Measurements from ENCODE around the gene GRIN2A.
A peak's percentile ranks its signal among the peaks of the same experiment; 100 is the strongest.

The GRIN2A gene

DNA sequence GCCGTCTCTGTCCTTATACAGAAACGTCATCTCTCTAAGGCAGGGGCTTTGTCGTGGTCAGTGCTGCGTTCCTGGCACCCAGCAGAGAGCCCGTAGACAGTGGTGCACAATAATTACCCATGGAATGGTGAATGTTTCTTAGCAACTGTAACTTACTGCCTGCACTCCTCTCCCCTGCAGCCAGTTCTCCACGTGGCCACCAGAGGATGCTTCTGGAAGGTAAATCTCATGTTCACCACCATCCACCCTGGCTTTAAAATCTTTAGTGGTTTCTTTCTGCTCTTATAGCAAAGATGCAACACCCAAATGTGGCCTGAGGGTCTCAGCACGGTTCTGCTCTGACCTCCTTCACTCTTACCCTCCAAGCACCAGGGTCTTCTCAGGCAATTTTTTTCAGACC is 150.8 kb downstream of the GRIN2A start:
- no peak for DNase-seq (ENCODE audit: low spot score)

GRCh38 chr16:10028644-10029043 is 153.6 kb downstream of the GRIN2A start:
- no peak for DNase-seq (ENCODE audit: low spot score)

DNA sequence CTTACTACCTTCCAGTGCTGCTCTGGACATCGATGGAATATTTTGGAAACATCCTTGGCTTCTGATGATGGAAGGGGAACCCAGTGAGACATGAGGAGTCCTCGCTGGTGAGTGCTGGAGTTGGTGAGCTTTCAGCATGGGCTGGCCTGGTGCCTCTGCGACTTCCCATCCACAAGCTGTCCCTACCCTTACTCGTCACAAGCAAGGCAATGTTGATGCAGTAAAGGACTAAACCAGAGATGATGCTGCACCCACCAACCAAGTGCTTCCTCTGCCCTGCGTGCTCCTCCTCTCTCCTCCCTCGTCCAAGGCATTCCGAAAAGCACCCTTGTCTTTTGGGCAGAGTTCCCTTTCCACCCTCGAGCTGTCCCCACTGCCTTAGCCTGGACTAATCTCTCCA is 154.7 kb downstream of the GRIN2A start:
- DNase-seq (ENCODE audit: low spot score) = no peak

DNA sequence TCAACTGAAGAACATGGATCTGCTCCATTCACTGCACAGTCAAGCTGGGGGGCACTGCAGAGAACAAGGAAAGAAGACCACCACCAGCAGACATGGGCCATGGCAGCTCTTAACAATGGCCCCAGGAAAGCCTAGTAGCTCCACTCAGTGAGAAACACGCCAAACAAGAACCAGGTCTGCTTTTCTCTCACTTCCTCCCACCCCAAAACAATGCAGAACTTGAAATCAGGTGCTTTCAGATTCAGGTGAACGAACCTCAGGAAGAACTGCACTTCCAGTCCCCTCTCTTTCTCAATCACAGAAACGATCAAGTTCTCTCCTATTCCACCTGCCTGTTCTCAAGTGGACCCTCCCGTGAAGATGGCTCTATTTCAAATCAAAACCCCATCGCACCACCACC is 155.6 kb downstream of the GRIN2A start:
- DNase-seq (ENCODE audit: low spot score) = no peak

GRCh38 chr16:10022098-10022497 is 160.1 kb downstream of the GRIN2A start:
- no peak for DNase-seq (ENCODE audit: low spot score)

DNA sequence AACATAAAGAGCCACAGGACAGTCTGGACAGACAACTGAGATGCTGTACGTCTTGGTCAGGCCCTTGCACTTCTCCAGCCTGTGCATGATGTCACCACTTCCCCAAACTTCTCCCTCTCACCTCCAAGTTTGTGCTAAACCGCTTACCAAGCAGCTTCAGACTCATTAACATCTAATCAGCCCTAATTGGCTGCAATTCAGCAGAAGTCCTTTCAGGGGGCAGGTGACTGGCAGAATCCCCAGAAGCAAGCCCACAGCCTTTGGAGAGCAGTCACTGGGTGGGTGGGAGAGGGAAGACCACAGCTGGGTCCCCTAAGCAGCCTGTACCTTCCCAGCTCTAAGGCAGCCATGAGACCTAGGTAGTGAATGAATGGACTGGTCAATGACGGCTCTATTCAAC is 161.4 kb downstream of the GRIN2A start:
- no peak for DNase-seq (ENCODE audit: low spot score)

- DNase-seq (ENCODE audit: low spot score) = no peak
These were observed 165.5 kb downstream of the GRIN2A start for GRCh38 chr16:10016752-10017151.

DNA sequence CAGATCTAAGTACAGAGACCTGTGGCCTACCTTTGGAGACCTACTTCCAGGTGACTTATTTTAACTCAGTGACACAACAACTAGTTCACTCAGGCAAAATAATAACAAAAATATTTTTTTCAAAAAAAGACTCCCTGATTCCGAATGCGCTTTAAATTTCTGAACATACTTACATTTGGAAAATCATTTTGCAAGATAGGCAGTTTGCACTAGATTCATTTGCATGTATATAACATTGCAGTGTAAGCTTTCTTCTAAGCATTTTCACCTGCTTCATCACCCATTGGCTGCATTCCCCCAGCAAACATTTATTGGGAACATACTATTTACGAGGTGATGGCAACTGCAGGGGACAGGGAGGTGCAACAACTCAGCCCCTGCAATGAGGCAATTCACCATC is 166.8 kb downstream of the GRIN2A start:
- no peak for DNase-seq (ENCODE audit: low spot score)

DNA sequence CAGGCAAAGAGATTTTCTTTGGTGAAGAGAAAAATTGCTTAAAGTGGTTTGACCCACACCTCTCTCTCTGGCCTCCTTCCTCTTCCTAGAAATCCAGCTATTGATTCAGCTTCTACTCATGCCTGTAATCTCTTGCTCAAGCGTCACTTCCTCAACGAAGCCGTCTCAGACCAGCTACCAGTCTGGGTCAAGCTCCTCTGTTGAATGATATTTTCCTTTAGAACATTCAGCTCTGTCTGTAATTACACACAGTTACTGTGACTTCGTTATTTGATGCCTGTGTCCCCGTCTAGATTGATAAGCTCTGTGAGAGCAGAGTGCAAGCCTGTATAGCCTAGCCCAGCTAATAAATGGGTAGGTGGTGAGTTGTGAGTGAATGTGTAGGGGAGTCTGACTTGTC is 168.5 kb downstream of the GRIN2A start:
- DNase-seq (ENCODE audit: low spot score) = no peak

DNA sequence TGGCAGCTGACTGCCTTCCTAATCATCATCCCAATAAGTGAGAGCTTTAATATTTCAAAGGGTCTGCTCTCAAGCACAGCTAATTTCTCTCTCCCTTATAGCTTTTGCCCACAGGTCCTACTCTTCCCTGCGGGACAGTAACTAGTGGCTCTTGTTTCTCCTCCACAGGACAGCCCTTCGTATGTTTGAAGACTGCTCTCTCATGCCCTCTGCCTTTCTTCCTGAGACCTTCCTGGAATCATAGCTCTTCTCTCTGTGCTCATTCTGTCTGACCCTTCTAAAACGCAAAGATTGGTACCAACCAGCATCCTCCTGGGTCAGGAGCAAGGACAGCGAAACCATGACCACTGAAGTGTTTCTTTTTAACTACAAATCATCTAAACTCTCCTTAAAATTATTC is 168.9 kb downstream of the GRIN2A start:
- DNase-seq (ENCODE audit: low spot score) = peak; percentile 62

- DNase-seq (ENCODE audit: low spot score) = peak; percentile 84
These were observed 172.5 kb downstream of the GRIN2A start for GRCh38 chr16:10009684-10010083.

DNA sequence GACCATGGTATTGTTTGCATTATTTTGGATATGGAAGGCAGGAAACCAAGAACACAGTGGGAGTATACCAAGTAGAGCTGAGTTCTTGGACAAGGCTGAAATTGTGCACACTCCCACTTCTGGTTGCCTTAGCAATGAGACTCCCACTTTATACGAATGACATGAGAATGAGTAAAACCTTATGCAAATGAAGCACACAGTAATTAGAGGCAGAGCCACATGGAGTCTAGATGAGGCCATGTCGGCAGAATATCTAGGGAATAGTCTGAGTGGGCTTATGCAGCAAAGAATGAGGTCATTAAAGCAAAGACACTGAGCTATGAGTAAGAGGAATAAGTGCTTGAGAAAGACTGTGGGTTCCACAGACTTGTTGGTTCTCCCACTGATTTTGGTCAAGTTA is 178.7 kb downstream of the GRIN2A start:
- peak; percentile 75 for DNase-seq (ENCODE audit: low spot score)

DNA sequence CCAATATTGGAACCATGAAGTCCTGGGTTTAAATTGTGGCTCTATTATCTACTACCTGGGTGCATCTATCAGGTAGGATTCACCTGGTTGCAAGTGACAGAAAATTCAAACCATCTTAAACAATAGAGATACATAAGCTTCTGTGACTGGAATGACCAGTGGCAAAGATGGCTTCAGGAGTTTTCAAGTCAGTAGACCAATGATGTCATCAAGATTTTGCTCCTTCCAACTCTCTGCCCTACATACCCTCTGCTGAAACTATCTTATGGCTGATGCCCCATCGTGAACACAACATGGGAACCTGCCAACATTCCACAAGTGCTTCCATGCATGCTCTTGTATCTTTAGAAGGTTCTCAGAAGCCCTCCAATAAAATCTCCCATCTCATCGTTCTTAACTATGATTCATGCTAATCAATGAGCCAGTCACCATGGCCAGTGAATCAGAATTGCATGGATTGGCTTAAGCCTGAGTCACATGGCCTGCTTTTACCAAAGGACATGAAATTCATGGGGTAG is 180.9 kb downstream of the GRIN2A start:
- DNase-seq (ENCODE audit: low spot score) = no peak

GRCh38 chr16:9996221-9996620 is 186.0 kb downstream of the GRIN2A start:
- DNase-seq (ENCODE audit: low spot score) = no peak

DNA sequence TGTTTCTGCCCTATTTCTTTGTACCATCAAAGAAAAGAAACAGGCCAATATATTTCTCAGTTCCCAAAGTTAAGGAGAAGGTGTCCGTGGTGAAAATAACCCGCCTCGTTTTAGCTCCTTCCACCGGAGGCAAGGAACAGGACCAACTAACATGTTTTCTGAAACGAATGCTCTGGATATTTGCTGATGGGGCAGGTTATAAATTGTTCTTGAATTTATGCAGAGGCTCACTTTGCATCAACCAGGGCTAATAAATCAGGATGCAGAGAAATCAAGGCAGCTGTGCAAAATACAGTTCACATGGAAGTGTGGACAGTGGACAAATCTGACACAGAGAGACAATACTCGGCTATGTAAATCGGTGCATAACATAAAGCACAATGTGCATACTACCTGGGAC is 189.8 kb downstream of the GRIN2A start:
- no peak for DNase-seq (ENCODE audit: low spot score)

DNA sequence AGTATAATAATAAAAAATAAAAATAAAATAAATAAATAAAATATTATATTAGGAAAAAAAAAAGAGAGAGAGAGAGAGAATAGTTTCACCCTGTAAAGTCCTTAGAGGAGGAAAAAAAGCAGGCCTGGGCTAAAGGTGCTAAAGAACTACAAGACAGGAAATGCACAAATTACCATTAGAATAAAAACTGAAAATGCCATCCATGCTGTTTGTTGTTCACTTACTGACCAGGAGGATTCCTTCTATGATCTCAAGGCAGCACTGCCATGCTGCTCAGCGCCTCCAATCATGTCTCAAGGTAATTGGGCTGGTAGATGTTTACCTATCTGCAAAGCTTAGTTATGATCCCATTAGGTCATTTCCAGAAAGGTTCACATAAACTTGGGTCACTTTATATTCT is 201.2 kb downstream of the GRIN2A start:
- DNase-seq (ENCODE audit: low spot score) = no peak

- DNase-seq (ENCODE audit: low spot score) = no peak
These were observed 204.0 kb downstream of the GRIN2A start for GRCh38 chr16:9978160-9978725.

DNA sequence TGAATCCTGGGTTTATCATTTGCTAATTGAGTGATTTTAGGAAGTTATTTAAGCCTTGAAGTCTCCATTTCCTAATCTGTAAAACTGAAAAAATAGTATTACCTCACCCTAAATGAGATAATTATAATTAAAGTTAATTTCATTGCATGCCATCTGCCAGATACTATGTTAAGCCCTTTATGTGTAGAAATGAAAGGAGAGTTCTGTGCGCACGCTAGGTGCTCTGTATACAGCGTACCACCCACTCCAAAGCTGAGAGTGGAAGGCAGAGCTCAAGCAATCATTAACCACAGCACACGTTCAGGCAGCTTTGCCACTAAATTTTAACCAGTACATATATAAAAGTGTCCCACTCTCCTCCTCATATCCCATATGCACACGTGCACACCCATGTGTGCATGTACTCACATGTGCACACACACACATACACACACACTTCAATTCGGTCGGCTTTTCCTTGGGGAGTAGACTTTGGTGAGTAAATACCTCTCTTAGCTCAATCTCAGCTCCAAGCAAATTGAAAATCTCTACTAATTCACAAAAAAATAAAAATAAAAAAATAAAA is 204.8 kb downstream of the GRIN2A start:
- DNase-seq (ENCODE audit: low spot score) = no peak

- DNase-seq (ENCODE audit: low spot score) = peak; percentile 96
These were observed 205.6 kb downstream of the GRIN2A start for GRCh38 chr16:9976601-9977000.

GRCh38 chr16:9971907-9972306 is 210.3 kb downstream of the GRIN2A start:
- DNase-seq (ENCODE audit: low spot score) = no peak

- DNase-seq (ENCODE audit: low spot score) = peak; percentile 89
These were observed 211.4 kb downstream of the GRIN2A start for GRCh38 chr16:9970796-9971195.

DNA sequence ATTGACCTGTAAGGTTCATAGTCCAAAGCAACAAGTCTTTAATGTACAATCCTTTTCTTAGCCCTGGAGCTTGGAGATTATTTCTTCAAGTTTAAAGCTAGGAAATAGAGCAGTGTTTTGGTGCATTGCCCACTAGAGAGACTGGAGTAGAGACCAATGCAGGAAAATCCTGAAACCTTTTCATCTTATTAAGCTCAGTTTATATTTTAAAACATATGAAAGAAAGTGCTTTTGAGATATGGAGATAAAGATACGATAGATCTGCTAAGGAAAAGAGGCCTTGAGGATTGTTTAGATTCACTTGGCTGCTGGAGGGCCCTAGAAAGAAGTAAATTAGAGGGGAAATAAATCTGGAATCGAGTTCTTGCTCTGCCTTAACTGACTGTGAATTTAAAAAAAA is 212.0 kb downstream of the GRIN2A start:
- DNase-seq (ENCODE audit: low spot score) = peak; percentile 25

DNA sequence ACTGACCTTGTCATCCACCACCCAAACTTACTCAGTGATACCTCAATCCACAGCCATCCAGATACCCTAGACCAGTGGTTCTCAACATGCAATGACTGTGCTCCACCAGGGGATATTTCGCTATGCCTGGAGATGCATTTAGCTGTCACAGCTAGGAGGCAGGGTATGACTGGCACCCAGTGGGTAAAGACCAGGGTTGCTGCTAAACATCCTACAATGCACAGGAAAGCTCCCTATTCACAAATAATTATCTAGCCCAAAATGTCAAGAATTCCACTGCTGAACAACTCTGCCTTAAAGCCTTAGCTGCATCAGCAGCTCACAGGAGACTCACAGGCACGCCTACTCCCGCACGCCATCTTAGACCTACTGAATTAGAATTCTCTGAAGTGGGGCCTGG is 212.6 kb downstream of the GRIN2A start:
- peak; percentile 65 for DNase-seq (ENCODE audit: low spot score)

DNA sequence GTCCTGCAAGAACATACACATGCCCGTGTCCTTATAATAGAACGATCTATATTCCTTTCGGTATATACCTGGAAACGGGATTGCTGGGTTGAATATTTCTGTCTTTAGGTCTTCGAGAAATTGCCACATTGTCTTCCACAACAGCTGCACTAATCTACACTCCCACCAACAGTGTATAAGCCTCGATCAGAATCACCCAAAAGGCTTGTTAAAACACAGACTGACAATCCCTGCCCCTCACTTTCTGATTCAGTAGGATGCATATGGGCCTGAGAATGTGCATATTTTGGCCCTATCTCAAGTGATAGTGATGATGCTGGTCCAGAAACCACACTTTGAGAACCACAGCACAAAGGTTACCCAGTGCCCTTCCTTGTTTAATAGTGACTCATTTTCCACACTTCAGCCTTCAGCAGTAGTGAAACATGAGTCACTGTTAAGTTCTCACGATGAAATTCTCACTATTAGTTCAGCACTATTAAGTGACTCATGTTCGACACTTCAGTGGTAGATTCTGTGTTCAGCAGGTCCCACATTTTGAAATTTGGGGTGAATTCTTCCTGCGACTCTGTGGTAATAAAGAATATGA is 215.6 kb downstream of the GRIN2A start:
- DNase-seq (ENCODE audit: low spot score) = no peak
